ENCODE measurements around the gene PRPF40A. TPM values are rescaled to one million over a fixed set of nuclear protein-coding genes. Genes with fewer than 3 reads are reported as not detected.

PRPF40A gene
- total RNA-seq, 1 experiment from 2014 or later = 127 TPM

DNA sequence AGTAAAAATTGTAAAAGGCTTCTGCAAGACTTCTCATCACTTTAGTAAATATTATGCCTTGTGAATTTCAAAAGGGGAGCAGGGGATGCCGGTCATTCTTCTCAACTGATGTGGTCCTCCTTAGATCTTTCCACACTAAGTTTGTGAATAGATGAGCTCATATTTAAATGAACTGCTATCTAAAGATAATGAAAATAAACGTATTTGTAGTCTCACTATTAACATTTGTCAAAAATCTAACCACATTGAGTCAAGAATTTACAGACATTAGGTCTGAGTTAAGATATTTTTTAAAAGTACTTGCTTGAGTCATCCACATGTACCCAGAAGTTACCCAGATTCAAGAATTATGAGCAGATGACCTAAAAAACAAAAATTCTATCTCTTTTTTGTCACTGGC is 6.5 kb downstream of the PRPF40A start:
- no TSS peak for BruUV-seq (replicated peaks)
- Histone ChIP-seq H3K9me3 (no peaks in the 10 kb centered on the region), H3K4me3 (ENCODE audit: low read depth, low read length) (no peak overlapping the region), H3K27me3 (replicated peaks; ENCODE audit: control insufficient read depth, insufficient read depth, low read length) (no peaks in the 10 kb centered on the region), H3K4me1 (no peaks in the 10 kb centered on the region), H3K36me3 (ENCODE audit: control insufficient read depth, insufficient read depth, low read length) (peaks cover 4% of the 10 kb centered on the region)
- no peak overlapping the region for H3K27ac Mint-ChIP-seq (ENCODE audit: unreplicated experiment)
- ChIA-PET POLR2A (no interaction called here), CTCF (no interaction called here)
- H3K4me1 Mint-ChIP-seq (ENCODE audit: low read depth, unreplicated experiment) = peaks cover 19% of the 10 kb centered on the region
- H3K27me3 Mint-ChIP-seq (ENCODE audit: insufficient read depth, unreplicated experiment) = no peaks in the 10 kb centered on the region
- DNase-seq = no peak
- H3K36me3 Mint-ChIP-seq (ENCODE audit: insufficient read depth, unreplicated experiment) = peaks cover 88% of the 10 kb centered on the region
- no peak overlapping the region for H3K4me3 Mint-ChIP-seq (ENCODE audit: unreplicated experiment)
- intact Hi-C loops (cut with micrococcal nuclease; ENCODE audit: unreplicated experiment) = no loop called here
- peaks cover 11% of the 10 kb centered on the region for H3K9me3 Mint-ChIP-seq (ENCODE audit: unreplicated experiment)
- TF ChIP-seq, protein P1, sequence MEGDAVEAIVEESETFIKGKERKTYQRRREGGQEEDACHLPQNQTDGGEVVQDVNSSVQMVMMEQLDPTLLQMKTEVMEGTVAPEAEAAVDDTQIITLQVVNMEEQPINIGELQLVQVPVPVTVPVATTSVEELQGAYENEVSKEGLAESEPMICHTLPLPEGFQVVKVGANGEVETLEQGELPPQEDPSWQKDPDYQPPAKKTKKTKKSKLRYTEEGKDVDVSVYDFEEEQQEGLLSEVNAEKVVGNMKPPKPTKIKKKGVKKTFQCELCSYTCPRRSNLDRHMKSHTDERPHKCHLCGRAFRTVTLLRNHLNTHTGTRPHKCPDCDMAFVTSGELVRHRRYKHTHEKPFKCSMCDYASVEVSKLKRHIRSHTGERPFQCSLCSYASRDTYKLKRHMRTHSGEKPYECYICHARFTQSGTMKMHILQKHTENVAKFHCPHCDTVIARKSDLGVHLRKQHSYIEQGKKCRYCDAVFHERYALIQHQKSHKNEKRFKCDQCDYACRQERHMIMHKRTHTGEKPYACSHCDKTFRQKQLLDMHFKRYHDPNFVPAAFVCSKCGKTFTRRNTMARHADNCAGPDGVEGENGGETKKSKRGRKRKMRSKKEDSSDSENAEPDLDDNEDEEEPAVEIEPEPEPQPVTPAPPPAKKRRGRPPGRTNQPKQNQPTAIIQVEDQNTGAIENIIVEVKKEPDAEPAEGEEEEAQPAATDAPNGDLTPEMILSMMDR (IDR thresholded peaks at IDR 0.05; ENCODE audit: insufficient read depth in 1 of 2, low read depth in 1 of 2, low read length in 1 of 2, severe bottlenecking in 1 of 2, unreplicated experiment in 1 of 2) = no peak

DNA sequence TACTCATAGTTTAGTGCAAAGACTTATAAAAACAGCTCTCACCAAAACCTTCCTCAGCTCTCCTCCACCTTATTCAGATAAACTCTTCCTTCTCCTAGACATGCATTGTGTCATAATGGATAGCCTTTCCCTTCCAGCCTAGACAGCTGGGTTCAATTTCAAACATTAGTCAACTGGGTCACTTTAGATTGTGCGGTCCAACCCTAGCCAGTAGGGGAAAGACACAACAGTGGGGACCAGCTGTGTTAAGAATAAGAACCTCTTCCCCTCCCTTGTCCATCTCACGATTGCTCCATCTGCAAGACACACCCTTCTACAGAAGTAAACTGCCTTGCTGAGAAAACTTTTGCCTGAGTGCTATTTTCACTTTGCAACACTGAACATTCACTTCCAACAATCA is 8.5 kb downstream of the PRPF40A start:
- no TSS peak for BruUV-seq (replicated peaks)
- no peaks in the 10 kb centered on the region for H3K4me1 ChIP-seq
- H3K4me3 ChIP-seq (ENCODE audit: low read depth, low read length) = no peak overlapping the region
- no peaks in the 10 kb centered on the region for H3K27me3 Mint-ChIP-seq (ENCODE audit: insufficient read depth, unreplicated experiment)
- H3K36me3 Mint-ChIP-seq (ENCODE audit: insufficient read depth, unreplicated experiment) = peaks cover 79% of the 10 kb centered on the region
- peaks cover 19% of the 10 kb centered on the region for H3K4me1 Mint-ChIP-seq (ENCODE audit: low read depth, unreplicated experiment)
- H3K36me3 ChIP-seq (ENCODE audit: control insufficient read depth, insufficient read depth, low read length) = peaks cover 4% of the 10 kb centered on the region
- no peak overlapping the region for H3K27ac Mint-ChIP-seq (ENCODE audit: unreplicated experiment)
- POLR2A ChIA-PET = no interaction called here
- no peaks in the 10 kb centered on the region for H3K9me3 ChIP-seq
- H3K27me3 ChIP-seq (replicated peaks; ENCODE audit: control insufficient read depth, insufficient read depth, low read length) = no peaks in the 10 kb centered on the region
- peaks cover 11% of the 10 kb centered on the region for H3K9me3 Mint-ChIP-seq (ENCODE audit: unreplicated experiment)
- DNase-seq = no peak
- TF ChIP-seq, protein P1 (IDR thresholded peaks at IDR 0.05; ENCODE audit: insufficient read depth in 1 of 2, low read depth in 1 of 2, low read length in 1 of 2, severe bottlenecking in 1 of 2, unreplicated experiment in 1 of 2) = no peak
- intact Hi-C loops (cut with micrococcal nuclease; ENCODE audit: unreplicated experiment) = no loop called here
- no peak overlapping the region for H3K4me3 Mint-ChIP-seq (ENCODE audit: unreplicated experiment)
- CTCF ChIA-PET = no interaction called here

DNA sequence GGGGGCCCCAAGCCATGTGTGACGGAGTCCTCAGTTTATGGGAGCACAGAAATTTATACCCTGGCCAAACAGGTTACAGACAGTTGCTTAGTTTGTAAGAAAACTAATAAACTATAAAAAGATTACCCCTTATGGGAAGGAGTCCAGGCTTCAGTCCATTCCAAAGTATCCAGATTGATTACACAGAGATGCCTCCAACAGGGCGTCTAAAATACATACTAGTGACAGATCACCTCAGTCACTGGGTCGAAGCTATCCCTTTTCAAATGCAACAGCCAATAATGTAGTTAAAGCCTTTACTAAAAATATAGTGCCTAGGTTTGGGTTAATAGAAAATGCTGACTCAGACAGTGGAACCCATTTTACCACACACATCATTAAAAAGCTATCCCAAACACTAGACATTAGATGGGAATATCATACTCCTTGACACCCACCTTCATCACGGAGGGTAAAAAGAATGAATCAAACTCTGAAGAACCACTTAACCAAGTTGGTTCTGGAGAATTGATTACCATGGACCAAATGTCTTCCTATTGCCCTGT is 10.7 kb downstream of the PRPF40A start:
- peaks cover 73% of the 10 kb centered on the region for H3K36me3 Mint-ChIP-seq (ENCODE audit: insufficient read depth, unreplicated experiment)
- H3K36me3 ChIP-seq (ENCODE audit: control insufficient read depth, insufficient read depth, low read length) = peaks cover 4% of the 10 kb centered on the region
- H3K4me3 Mint-ChIP-seq (ENCODE audit: unreplicated experiment) = no peak overlapping the region

More for the DNA sequence above, 10.7 kb downstream of the PRPF40A start:
- TF ChIP-seq, protein P1 (IDR thresholded peaks at IDR 0.05; ENCODE audit: insufficient read depth in 1 of 2, low read depth in 1 of 2, low read length in 1 of 2, severe bottlenecking in 1 of 2, unreplicated experiment in 1 of 2) = no peak
- H3K27ac Mint-ChIP-seq (ENCODE audit: unreplicated experiment) = no peak overlapping the region
- H3K9me3 Mint-ChIP-seq (ENCODE audit: unreplicated experiment) = peaks cover 27% of the 10 kb centered on the region
- no peaks in the 10 kb centered on the region for H3K27me3 Mint-ChIP-seq (ENCODE audit: insufficient read depth, unreplicated experiment)
- BruUV-seq (replicated peaks) = no TSS peak
- ChIA-PET POLR2A (no interaction called here), CTCF (no interaction called here)
- peaks cover 18% of the 10 kb centered on the region for H3K4me1 Mint-ChIP-seq (ENCODE audit: low read depth, unreplicated experiment)
- intact Hi-C loops (cut with micrococcal nuclease; ENCODE audit: unreplicated experiment) = no loop called here
- Histone ChIP-seq H3K4me1 (no peaks in the 10 kb centered on the region), H3K27me3 (replicated peaks; ENCODE audit: control insufficient read depth, insufficient read depth, low read length) (no peaks in the 10 kb centered on the region), H3K9me3 (no peaks in the 10 kb centered on the region), H3K4me3 (ENCODE audit: low read depth, low read length) (no peak overlapping the region)
- no peak for DNase-seq
